PC-9 (cell line): ENCODE measurements around the gene HCFC2. TPM values are rescaled to one million over a fixed set of nuclear protein-coding genes. Genes with fewer than 3 reads are reported as not detected.

ENCODE experiments used
- BruUV-seq: library from RNA; stranded (reverse); fragments of 400-500 nt; replicated peaks from 2 replicates; lab custom pipeline; 2021; lab: Mats Ljungman, UMichigan
- CTCF ChIA-PET: fragments of 300-600 bp; sonication (Branson Sonifier 250); formaldehyde crosslinking; loops from one replicate; lab custom pipeline; 2022; ENCODE audit warnings: antibody characterized with exemption; lab: Charles Lee
- POLR2A ChIA-PET: fragments of 300-600 bp; sonication (Branson Sonifier 250); formaldehyde crosslinking; loops from one replicate; lab custom pipeline; 2022; ENCODE audit warnings: antibody characterized with exemption; ENCODE audit not compliant: unreplicated experiment; lab: Charles Lee
- DNase-seq, 2 experiments: peaks; one replicate each; pipeline versions ENCODE4 v3.0.0 to v3.0.0-alpha.2; 2015 to 2022; ENCODE audit warnings: mixed read lengths in 1 of 2
- H2AFZ ChIP-seq: fragments of 200-600 bp; sonication (generic); 2 replicates; pipeline ENCODE4 v1.8.1; 2017; ENCODE audit warnings: antibody characterized with exemption
- H3F3A ChIP-seq: fragments of 200-600 bp; sonication (generic); 2 replicates; pipeline ENCODE4 v1.8.1; 2017; ENCODE audit warnings: antibody characterized with exemption, mild to moderate bottlenecking, low read depth; ENCODE audit not compliant: insufficient read depth
- H3K27ac ChIP-seq: fragments of 200-600 bp; sonication (generic); 2 replicates; pipeline ENCODE4 v1.6.1; 2016; ENCODE audit warnings: mixed run types
- H3K27me3 ChIP-seq: fragments of 200-600 bp; sonication (generic); 2 replicates; pipeline ENCODE4 v1.6.1; 2016; ENCODE audit warnings: low read depth, mixed run types; ENCODE audit not compliant: insufficient read depth
- H3K36me3 ChIP-seq: fragments of 200-600 bp; sonication (generic); 2 replicates; pipeline ENCODE4 v1.6.1; 2016; ENCODE audit warnings: low read depth, mixed run types
- H3K4me1 ChIP-seq: fragments of 200-600 bp; sonication (generic); replicated peaks from 2 replicates; pipeline ENCODE4 v1.6.1; 2016; ENCODE audit warnings: mixed run types; ENCODE audit not compliant: insufficient read depth
- H3K4me2 ChIP-seq: fragments of 200-600 bp; sonication (generic); 2 replicates; pipeline ENCODE4 v1.6.1; 2017; ENCODE audit warnings: mixed run types
- H3K4me3 ChIP-seq: fragments of 200-600 bp; sonication (generic); 2 replicates; pipeline ENCODE4 v1.6.1; 2016; ENCODE audit warnings: mixed run types
- H3K79me2 ChIP-seq: fragments of 200-600 bp; sonication (generic); 2 replicates; pipeline ENCODE4 v1.6.1; 2017; ENCODE audit warnings: low read depth, mixed run types
- H3K9me2 ChIP-seq: fragments of 200-600 bp; sonication (generic); 2 replicates; pipeline ENCODE4 v1.8.1; 2017; ENCODE audit warnings: mild to moderate bottlenecking; ENCODE audit not compliant: insufficient read depth
- H3K9me3 ChIP-seq: fragments of 200-600 bp; sonication (generic); 2 replicates; pipeline ENCODE4 v1.8.1; 2016; ENCODE audit warnings: low read depth; ENCODE audit not compliant: insufficient read depth
- H4K20me1 ChIP-seq: fragments of 200-600 bp; sonication (generic); 2 replicates; pipeline ENCODE4 v1.8.1; 2017; ENCODE audit not compliant: insufficient read depth
- EZH2 ChIP-seq: fragments of 200-600 bp; sonication (generic); IDR thresholded peaks from 2 replicates; pipeline ENCODE4 v1.8.0; 2017; ENCODE audit warnings: antibody characterized with exemption, low read depth
- intact Hi-C: fragments of 100-400 bp; cut with micrococcal nuclease; formaldehyde crosslinking; loops from one replicate; pipeline ENCODE4 v1.10.0; 2022; ENCODE audit not compliant: unreplicated experiment
- total RNA-seq: library from RNA; stranded (reverse); gene quantifications from 2 replicates; pipeline ENCODE4 v1.2.3, GENCODE V29; 2021
- TF ChIP-seq, protein P1 (sequence below): fragments of 200-600 bp; sonication (generic); conservative IDR thresholded peaks from 2 replicates; pipeline ENCODE4 v1.6.1; 2017; ENCODE audit warnings: mixed run types, antibody characterized with exemption, mild to moderate bottlenecking, moderate library complexity

The HCFC2 gene
- total RNA-seq, 1 experiment from 2014 or later: 2.4 TPM

DNA sequence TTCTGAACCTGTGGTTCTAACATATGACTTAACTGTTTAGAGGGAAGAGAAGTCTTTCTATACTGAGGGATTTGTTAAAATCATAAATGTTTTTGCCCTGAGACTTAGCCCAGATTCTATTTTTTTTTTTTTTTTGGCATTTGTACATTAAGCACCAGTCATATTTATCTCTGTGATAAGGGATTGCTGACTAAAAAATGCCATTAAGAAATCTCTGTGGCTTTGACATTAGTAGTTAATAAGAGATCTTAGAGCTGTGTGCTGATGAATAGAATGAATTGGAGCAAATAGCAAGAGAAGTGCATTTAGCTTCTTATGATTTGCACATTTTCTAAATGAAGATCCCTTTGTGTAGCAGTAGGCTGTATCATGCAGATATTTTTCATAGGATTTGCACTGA, 41.1 kb downstream of the HCFC2 start:
- H3K36me3 ChIP-seq: no peaks in the 10 kb centered on the region
- DNase-seq: no peak
- no peaks in the 10 kb centered on the region for H3K27me3 ChIP-seq
- no peaks in the 10 kb centered on the region for H3K9me2 ChIP-seq
- intact Hi-C loops: loop anchor here (5.0 kb wide), 1 partner anchor 138 kb away; the partner anchor contains the start of gene TDG
- no peak overlapping the region for H3K4me3 ChIP-seq
- H3K27ac ChIP-seq: no peak overlapping the region
- no TSS peak for BruUV-seq
- POLR2A ChIA-PET: no interaction called here
- H3K4me2 ChIP-seq: no peak overlapping the region
- no peaks in the 10 kb centered on the region for H3K9me3 ChIP-seq
- H4K20me1 ChIP-seq: no peaks in the 10 kb centered on the region
- no peak overlapping the region for H2AFZ ChIP-seq
- no peaks in the 10 kb centered on the region for H3K4me1 ChIP-seq
- CTCF ChIA-PET: no interaction called here
- TF ChIP-seq EZH2: no peak
- TF ChIP-seq, protein P1, sequence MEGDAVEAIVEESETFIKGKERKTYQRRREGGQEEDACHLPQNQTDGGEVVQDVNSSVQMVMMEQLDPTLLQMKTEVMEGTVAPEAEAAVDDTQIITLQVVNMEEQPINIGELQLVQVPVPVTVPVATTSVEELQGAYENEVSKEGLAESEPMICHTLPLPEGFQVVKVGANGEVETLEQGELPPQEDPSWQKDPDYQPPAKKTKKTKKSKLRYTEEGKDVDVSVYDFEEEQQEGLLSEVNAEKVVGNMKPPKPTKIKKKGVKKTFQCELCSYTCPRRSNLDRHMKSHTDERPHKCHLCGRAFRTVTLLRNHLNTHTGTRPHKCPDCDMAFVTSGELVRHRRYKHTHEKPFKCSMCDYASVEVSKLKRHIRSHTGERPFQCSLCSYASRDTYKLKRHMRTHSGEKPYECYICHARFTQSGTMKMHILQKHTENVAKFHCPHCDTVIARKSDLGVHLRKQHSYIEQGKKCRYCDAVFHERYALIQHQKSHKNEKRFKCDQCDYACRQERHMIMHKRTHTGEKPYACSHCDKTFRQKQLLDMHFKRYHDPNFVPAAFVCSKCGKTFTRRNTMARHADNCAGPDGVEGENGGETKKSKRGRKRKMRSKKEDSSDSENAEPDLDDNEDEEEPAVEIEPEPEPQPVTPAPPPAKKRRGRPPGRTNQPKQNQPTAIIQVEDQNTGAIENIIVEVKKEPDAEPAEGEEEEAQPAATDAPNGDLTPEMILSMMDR: no peak
- no peaks in the 10 kb centered on the region for H3K79me2 ChIP-seq
- H3F3A ChIP-seq: peaks cover 5% of the 10 kb centered on the region; the same call in 1 of the 2 replicates

DNA sequence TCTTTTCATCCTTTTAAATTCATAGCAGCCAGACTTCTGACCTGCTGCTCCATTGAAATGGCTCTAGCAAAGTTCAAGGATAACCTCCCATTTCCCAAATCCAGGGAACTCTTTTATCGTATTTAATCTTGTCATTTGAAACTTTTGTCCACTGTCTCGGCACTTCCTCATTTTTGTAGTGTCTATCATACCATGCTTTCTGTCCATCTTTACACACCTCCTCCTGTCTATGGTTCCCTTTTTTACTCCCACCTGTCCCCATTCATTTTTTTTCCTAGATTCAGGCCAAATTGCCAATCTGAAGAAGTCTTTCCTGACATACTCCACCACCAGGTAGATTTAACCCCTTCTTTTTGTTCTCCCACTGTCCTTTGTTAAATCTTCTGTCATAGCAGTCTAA, 42.6 kb downstream of the HCFC2 start:
- H2AFZ ChIP-seq: no peak overlapping the region
- ChIA-PET CTCF (no interaction called here), POLR2A (no interaction called here)
- H3K9me3 ChIP-seq: no peaks in the 10 kb centered on the region
- no peaks in the 10 kb centered on the region for H3K9me2 ChIP-seq
- no peak overlapping the region for H3K4me2 ChIP-seq
- no peak overlapping the region for H3K4me3 ChIP-seq
- BruUV-seq: no TSS peak
- no peaks in the 10 kb centered on the region for H3K27me3 ChIP-seq
- H3K4me1 ChIP-seq: no peaks in the 10 kb centered on the region
- peaks cover 11% of the 10 kb centered on the region; the same call in 1 of the 2 replicates for H3F3A ChIP-seq
- no peak for TF ChIP-seq EZH2
- TF ChIP-seq, protein P1: no peak
- no peaks in the 10 kb centered on the region for H3K36me3 ChIP-seq
- H3K79me2 ChIP-seq: no peaks in the 10 kb centered on the region
- H3K27ac ChIP-seq: no peak overlapping the region
- no peak for DNase-seq
- intact Hi-C loops: loop anchor here (5.0 kb wide), 1 partner anchor 140 kb away; the partner anchor contains the start of gene TDG
- no peaks in the 10 kb centered on the region for H4K20me1 ChIP-seq

DNA sequence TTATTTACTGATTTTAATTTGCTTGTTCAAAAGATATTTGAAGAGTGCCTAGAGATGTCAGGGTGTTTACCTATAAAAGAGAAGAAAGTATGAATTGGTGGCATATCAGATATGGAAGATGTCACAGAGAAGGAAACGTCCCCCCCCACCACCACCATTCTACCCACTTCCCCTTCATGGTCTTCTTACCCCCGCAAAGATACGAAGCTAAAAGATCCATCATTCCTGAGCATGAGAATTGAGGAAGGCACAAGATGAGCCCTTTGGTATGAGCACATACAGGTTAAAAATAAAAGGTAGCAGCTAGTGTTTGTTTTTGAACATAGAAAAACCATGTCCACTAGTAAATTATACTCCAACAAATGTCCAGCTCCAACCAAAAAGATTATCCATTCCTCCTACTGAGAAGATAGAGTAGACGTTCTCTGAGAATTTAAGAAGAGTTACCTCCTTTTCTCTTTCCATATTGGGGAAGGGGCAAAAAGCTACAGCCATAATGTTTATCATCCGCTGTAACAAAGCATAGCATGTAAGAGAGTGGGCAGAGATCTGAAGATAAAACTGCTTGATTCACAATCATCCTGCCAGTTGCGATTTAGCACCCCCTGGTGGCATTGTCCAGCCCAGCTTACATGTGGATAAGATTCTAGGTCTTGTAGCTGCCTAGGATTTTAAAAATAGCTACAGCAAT, 44.6 kb downstream of the HCFC2 start:
- ChIA-PET POLR2A (interaction anchor here (0.6 to 0.7 kb wide), 3 partner anchors 10 to 181 kb away, joined by 3 to 5 read pairs (median 4); a partner anchor contains a TSS), CTCF (interaction anchor here (0.6 to 1.0 kb wide), 4 partner anchors 41 to 1454 kb away, joined by 3 to 4 read pairs (median 3); no protein-coding TSS in a partner anchor)
- Histone ChIP-seq H3K4me1 (no peaks in the 10 kb centered on the region), H2AFZ (no peak overlapping the region), H3K36me3 (no peaks in the 10 kb centered on the region), H3K27me3 (no peaks in the 10 kb centered on the region), H3K4me2 (no peak overlapping the region), H3K79me2 (no peaks in the 10 kb centered on the region), H3K9me2 (no peaks in the 10 kb centered on the region), H4K20me1 (no peaks in the 10 kb centered on the region), H3K27ac (no peak overlapping the region), H3K9me3 (no peaks in the 10 kb centered on the region), H3F3A (peaks cover 18% of the 10 kb centered on the region; the same call in 1 of the 2 replicates), H3K4me3 (no peak overlapping the region)
- intact Hi-C loops: loop anchor here (1.0 to 5.0 kb wide), 3 partner anchors 52 to 225 kb away; partner anchors contain the start of gene TDG
- no TSS peak for BruUV-seq
- DNase-seq: peak; percentile 63 to 75
- TF ChIP-seq, protein P1: peak; percentile 88
- no peak for TF ChIP-seq EZH2
